ENCODE results near the gene CSF3R.

CSF3R gene

GRCh38 chr1:36450270-36450918, 32.3 kb downstream of the CSF3R start, which contains the start of gene OSCP1:
OSCP1 (minus strand) TSS chr1:36450451; CDS start chr1:36450369, 82 bp downstream.
- Histone ChIP-seq H3K36me3 (ENCODE audit: control insufficient read depth, insufficient read depth, low read length) (peaks cover 7% of the 10 kb centered on the region), H3K27me3 (replicated peaks; ENCODE audit: control insufficient read depth, insufficient read depth, low read length) (no peaks in the 10 kb centered on the region), H3K4me3 (replicated peaks; ENCODE audit: low read depth, low read length) (peak within 1 kb of the TSS; percentile 79)
- TF ChIP-seq CTCF (IDR thresholded peaks at IDR 0.05; ENCODE audit: insufficient read depth, low read length, poor library complexity, severe bottlenecking), result no peak
- DNase-seq (ENCODE audit: extremely low read depth, insufficient read length), result peak; percentile 93

- Histone ChIP-seq H3K27me3 (replicated peaks; ENCODE audit: control insufficient read depth, insufficient read depth, low read length) (no peaks in the 10 kb centered on the region), H3K4me3 (replicated peaks; ENCODE audit: low read depth, low read length) (no peak overlapping the region), H3K36me3 (ENCODE audit: control insufficient read depth, insufficient read depth, low read length) (no peaks in the 10 kb centered on the region)
- DNase-seq (ENCODE audit: extremely low read depth, insufficient read length), result no peak
- no peak for TF ChIP-seq CTCF (IDR thresholded peaks at IDR 0.05; ENCODE audit: insufficient read depth, low read length, poor library complexity, severe bottlenecking)
Observed at GRCh38 chr1:36448530-36449056, 34.1 kb downstream of the CSF3R start.

- DNase-seq (ENCODE audit: extremely low read depth, insufficient read length), result no peak
- Histone ChIP-seq H3K27me3 (replicated peaks; ENCODE audit: control insufficient read depth, insufficient read depth, low read length) (no peaks in the 10 kb centered on the region), H3K36me3 (ENCODE audit: control insufficient read depth, insufficient read depth, low read length) (no peaks in the 10 kb centered on the region), H3K4me3 (replicated peaks; ENCODE audit: low read depth, low read length) (no peak overlapping the region)
- TF ChIP-seq CTCF (IDR thresholded peaks at IDR 0.05; ENCODE audit: insufficient read depth, low read length, poor library complexity, severe bottlenecking), result no peak
Observed at GRCh38 chr1:36447450-36447849, 35.3 kb downstream of the CSF3R start.

GRCh38 chr1:36446746-36447145, 36.0 kb downstream of the CSF3R start:
- Histone ChIP-seq H3K4me3 (replicated peaks; ENCODE audit: low read depth, low read length) (no peak overlapping the region), H3K36me3 (ENCODE audit: control insufficient read depth, insufficient read depth, low read length) (no peaks in the 10 kb centered on the region), H3K27me3 (replicated peaks; ENCODE audit: control insufficient read depth, insufficient read depth, low read length) (no peaks in the 10 kb centered on the region)
- DNase-seq (ENCODE audit: extremely low read depth, insufficient read length), result no peak
- no peak for TF ChIP-seq CTCF (IDR thresholded peaks at IDR 0.05; ENCODE audit: insufficient read depth, low read length, poor library complexity, severe bottlenecking)

- DNase-seq (ENCODE audit: extremely low read depth, insufficient read length), result no peak
- Histone ChIP-seq H3K4me3 (replicated peaks; ENCODE audit: low read depth, low read length) (no peak overlapping the region), H3K36me3 (ENCODE audit: control insufficient read depth, insufficient read depth, low read length) (no peaks in the 10 kb centered on the region), H3K27me3 (replicated peaks; ENCODE audit: control insufficient read depth, insufficient read depth, low read length) (no peaks in the 10 kb centered on the region)
- TF ChIP-seq CTCF (IDR thresholded peaks at IDR 0.05; ENCODE audit: insufficient read depth, low read length, poor library complexity, severe bottlenecking), result peak; percentile 46
Observed at GRCh38 chr1:36446271-36446670, 36.4 kb downstream of the CSF3R start.
